Measurements from ENCODE around the gene ADCY1. TPM values are rescaled to one million over a fixed set of nuclear protein-coding genes. Genes with fewer than 3 reads are reported as not detected.
"Not testable (repeated sequence)": the region's sequence is repeated elsewhere in the genome, so short reads cannot be mapped to it uniquely, and the experiment has no call there.

The ADCY1 gene
- 9.8 TPM for total RNA-seq

- peak; percentile 54 for DNase-seq
Observed at GRCh38 chr7:45573661-45574415, at the start of gene ADCY1. ADCY1 (plus strand) TSS chr7:45574368; CDS start chr7:45574544, 176 bp downstream.

GRCh38 chr7:45524445-45524844 lies 49.7 kb upstream of the ADCY1 start:
- DNase-seq, result peak; percentile 73

- DNase-seq, result peak; percentile 73
Observed at GRCh38 chr7:45525057-45525456, 49.1 kb upstream of the ADCY1 start.

GRCh38 chr7:45543473-45543872 lies 30.7 kb upstream of the ADCY1 start:
- no peak for DNase-seq

- not testable (repeated sequence) for DNase-seq
Observed at GRCh38 chr7:45545105-45545710, 29.0 kb upstream of the ADCY1 start.

- not testable (repeated sequence) for DNase-seq
Observed at GRCh38 chr7:45548917-45549316, 25.3 kb upstream of the ADCY1 start.

GRCh38 chr7:45563401-45563800 lies 10.8 kb upstream of the ADCY1 start:
- DNase-seq, result no peak

GRCh38 chr7:45563941-45564461 lies 10.2 kb upstream of the ADCY1 start:
- DNase-seq, result peak; percentile 55

- DNase-seq, result peak; percentile 77
Observed at GRCh38 chr7:45564485-45564884, 9.7 kb upstream of the ADCY1 start.

GRCh38 chr7:45564886-45565455 lies 9.2 kb upstream of the ADCY1 start:
- no peak for DNase-seq

- DNase-seq, result peak; percentile 22
Observed at GRCh38 chr7:45566386-45566785, 7.8 kb upstream of the ADCY1 start.

- no peak for DNase-seq
Observed at GRCh38 chr7:45566961-45567360, 7.2 kb upstream of the ADCY1 start.

GRCh38 chr7:45567713-45568112 lies 6.5 kb upstream of the ADCY1 start:
- DNase-seq, result no peak

GRCh38 chr7:45568536-45569289 lies 5.5 kb upstream of the ADCY1 start:
- no peak for DNase-seq

GRCh38 chr7:45569290-45569685 lies 4.9 kb upstream of the ADCY1 start:
- DNase-seq, result no peak

GRCh38 chr7:45570797-45571196 lies 3.4 kb upstream of the ADCY1 start:
- no peak for DNase-seq

- no peak for DNase-seq
Observed at GRCh38 chr7:45573204-45573603, 964 bp upstream of the ADCY1 start.

GRCh38 chr7:45574416-45574668 lies 174 bp downstream of the ADCY1 start:
- DNase-seq, result no peak

- peak; percentile 67 for DNase-seq
Observed at GRCh38 chr7:45574669-45575500, 717 bp downstream of the ADCY1 start.

GRCh38 chr7:45575501-45576248 lies 1.5 kb downstream of the ADCY1 start:
- DNase-seq, result no peak

GRCh38 chr7:45576249-45576929 lies 2.2 kb downstream of the ADCY1 start:
- DNase-seq, result no peak
